Iris pigment epithelial cell (primary cell): Measurements from ENCODE around the gene SLC25A25.
"Not testable (repeated sequence)": the region's sequence is repeated elsewhere in the genome, so short reads cannot be mapped to it uniquely, and the experiment has no call there.

ENCODE experiments used
- DNase-seq: peaks from one replicate; pipeline ENCODE4 v3.0.0-alpha.2; 2011; ENCODE audit warnings: low read depth

The SLC25A25 gene

DNA sequence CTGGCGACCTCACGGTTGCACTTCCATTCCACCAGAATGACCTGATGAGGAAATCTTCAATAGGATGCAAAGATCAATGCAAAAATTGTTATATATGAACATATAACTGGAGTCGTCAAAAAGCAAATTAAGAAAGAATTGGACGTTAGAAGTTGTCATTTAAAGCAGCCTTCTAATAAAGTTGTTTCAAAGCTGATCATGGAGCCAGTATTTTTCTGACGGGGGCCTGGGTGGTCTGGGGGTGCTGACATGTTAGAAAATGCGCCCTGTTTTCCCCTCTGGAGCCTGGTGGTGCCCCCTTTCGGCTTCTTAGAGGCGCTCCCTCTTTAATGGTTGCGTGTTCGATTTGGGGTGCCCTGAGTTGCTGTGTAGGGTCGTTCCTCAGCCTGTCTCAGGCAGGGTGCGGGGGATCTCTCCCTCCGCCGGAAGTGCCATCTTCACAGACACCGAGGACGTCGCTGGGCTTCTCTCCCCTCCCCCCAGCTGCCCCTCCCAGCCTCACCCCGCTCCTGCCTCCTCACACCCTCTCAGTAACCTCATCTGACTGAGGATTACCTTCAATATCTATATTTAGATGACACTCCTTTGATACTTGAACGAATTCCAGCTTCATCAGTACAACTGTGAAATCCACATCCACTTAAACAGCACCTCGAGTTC lies 41.1 kb downstream of the SLC25A25 start:
- DNase-seq = no peak

GRCh38 chr9:128111726-128112125 lies 43.7 kb downstream of the SLC25A25 start:
- DNase-seq = not testable (repeated sequence)

DNA sequence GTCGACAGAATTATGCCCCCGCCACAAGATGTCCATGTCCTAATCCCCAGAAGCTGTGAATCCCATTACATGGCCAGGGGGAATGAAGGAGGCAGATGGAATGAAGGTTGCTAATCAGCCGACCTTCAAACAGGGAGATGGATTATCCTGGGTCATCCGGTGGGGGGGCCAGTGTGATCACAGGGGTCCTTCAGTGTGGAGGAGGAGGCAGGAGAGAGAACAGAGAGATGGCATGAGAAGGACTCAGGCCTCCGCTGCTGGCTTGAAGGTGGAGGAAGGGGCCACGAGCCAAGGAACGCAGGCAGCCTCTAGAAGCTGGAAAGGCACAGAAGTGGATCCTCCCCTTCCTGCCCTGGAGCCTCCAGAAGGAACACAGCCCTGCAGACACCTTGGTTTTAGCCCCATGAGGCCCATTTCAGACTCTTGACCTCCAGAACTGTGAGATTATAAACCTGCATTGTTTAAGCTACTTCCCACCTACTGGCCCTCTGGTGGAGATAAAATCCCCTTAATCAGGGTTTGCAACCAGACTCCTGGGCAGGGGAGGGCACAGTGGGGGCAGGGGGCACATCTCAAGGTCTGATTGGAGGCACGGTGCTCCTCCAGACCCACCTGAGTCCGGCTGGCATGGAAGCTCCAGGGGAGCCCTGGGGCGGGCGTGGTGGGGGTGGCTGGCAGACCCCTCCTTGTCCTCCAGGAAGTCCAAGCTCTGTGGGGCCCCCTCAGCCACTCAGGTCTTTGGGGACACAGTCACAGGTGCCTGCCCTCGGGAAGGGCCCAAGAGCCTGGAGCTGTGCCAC lies 45.7 kb downstream of the SLC25A25 start:
- no peak for DNase-seq

DNA sequence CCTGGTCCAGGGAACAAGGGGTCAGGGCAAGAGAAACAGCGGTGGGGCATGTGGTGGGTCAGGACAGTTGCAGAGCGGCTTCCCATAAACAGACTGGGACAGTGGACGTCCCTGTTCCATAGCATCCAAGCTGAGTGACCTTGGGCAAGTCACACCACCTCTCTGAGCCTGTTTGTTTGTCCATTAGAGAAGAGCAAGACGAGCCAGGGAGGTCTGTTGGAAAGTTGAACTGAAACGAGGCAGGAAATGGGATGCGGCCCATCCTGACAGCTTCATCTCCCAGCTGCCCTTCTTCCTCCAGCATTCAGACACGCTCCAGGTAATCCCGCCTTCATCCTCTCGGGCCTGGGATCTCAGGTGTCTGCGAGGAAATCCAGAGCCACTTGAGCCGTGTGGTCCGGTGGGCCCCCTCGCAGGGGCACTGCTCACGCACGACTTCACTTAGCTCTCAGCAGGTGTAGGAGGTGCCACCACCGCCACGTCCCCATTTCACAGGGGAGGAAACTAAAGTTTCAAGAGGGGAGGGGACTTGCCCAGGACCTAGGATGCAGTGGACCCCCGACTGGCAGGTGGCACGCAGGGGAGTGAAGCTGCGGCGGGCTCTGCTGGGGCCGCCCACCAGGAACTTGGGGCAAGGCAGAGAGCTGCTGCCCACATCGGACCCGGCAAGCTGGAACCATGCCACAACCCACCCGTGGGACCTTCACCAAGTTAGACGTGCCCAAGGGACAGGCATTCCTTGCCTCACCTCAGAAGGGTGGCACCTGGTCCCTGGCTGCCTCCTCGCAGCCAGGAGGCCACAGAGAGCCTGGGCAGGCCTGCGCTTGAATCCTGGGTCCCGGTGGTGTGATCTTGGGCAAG lies 46.5 kb downstream of the SLC25A25 start:
- no peak for DNase-seq

DNA sequence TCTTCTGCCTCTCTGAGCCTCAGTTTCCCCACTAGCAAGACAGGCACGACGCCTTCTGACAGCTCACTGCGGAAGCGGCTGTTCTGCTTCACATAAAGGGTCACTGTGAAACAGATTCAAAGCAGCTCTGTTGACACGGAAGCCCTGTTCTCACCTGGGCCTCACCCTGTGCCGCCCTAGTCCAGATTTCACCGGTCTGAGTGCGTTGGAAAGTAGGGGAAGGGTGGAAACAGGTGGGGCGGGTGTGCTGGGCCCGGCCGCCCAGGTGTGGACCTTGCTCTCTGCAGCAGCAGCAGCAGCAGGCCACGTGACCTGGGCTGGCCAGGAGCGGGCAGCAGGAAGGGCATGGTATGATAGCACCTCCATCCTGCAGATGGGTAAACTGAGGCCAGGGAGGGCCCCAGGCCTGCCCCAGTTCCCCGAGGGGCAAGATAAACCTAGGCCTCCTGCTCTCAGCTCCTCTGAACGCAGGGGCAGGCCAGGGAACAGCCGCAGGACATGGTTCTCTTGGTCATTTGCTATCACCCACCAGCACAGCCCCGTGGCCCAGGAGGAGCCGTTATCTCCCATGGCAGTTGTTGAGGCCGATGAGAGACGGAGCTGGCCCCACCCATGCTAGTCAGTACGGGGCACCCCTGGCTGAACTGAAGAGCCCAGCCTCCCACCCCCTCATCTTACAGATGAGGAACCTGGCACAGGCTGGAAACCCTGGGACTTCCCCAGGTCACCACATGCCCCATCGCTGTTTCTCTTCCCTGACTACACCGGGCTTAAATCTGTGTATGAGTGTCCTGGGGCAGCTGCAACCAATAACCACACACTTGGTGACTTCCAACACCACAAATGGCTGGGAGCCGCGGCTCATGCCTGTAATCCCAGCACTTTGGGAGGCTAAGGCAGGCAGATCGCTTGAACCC lies 47.4 kb downstream of the SLC25A25 start:
- DNase-seq = no peak

DNA sequence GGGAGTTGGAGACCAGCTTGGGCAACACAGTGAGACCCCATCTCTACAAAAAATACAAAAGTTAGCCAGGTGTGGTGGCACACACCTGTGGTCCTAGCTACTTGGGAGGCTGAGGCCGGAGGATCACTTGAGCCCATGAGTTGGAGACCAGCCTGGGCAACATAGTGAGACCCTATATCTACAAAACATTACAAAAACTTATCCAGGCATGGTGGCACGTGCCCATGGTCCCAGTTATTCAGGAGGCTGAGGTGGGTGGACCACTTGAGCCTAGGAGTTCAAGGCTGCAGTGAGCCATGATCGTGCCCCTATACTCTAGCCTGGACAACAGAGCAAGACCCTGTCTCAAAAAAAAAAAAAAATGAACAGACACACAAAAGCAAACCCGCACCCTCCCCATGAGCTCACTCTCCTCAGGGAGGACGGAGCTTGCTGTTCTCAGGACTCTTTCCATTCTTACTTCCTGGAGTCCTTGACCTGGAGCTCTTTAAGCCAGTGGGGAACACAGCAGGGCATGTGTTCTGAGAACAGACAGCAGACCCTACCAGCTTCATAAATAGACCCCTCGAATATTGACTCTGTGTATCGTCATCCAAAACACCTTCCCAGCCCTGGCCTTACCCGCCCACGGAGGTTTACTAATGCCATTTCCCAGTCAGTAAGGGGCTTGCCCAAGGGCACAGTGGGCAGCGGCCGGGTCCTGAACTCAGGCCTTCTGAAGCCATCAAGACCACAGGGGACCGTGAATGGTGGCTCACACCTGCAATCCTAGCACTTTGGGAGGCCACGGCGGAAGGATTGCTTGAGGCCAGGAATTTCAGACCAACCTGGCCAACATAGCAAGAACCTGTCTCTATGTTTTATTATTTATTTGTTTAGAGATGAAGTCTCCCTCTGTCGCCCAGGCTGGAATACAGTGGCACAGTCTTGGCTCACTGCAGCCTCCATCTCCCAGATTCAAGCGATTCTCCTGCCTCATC lies 48.4 kb downstream of the SLC25A25 start:
- DNase-seq = no peak

- peak; percentile 78 for DNase-seq
These were observed 49.8 kb downstream of the SLC25A25 start for GRCh38 chr9:128117613-128118471.

DNA sequence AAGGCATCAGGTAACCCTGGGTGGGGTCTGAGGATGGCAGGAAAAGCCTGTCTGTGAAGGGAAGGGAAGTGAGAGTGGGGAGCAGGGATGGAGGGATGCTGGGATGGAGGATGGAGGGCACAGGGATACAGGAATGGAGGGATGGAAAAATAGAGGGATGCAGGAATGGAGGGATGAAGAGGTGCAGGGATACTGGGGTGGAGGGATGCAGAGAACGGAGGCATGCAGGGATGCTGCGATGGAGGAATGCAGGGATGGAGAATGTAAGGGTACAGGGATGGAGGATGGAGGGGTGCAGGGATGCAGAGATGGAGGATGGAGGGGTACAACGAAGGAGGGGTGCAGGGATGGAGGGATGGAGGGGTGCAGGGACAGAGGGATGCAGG lies 50.4 kb downstream of the SLC25A25 start:
- no peak for DNase-seq

- DNase-seq = no peak
These were observed 51.1 kb downstream of the SLC25A25 start for GRCh38 chr9:128118971-128119665.

DNA sequence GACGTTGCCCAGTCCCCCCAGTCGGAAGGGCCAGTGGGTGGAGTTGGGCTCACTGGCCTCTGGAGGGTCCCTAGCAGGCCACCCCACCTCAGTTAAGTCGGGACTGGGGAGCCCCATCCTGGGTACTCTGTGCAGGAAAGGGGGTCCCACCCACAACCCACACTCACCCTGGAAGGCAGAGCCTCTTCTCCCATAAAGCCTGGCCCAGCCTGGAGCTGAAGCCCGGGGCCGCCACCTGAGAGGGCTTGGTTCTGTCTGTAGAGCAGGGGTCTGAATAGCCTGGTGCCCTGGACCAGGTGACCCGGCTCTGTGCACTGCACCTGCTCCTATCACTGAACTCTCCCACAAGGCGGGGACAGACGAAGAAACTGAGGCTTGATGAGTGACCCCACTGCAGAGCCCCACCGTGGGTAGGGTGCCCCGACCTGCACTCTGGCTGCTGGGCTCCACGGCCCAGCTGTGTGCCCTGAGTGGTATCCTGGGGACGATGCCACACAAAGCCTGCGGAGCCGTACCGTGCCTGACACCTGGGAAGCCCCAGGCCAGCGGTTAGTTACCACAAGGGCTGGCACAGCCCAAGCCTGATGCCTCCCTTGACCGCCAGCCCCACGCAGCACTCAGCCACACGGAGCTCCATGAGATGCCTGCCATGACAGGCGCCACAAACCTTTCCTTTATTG lies 52.2 kb downstream of the SLC25A25 start:
- no peak for DNase-seq

- no peak for DNase-seq
These were observed 52.9 kb downstream of the SLC25A25 start for GRCh38 chr9:128120741-128121465.

DNA sequence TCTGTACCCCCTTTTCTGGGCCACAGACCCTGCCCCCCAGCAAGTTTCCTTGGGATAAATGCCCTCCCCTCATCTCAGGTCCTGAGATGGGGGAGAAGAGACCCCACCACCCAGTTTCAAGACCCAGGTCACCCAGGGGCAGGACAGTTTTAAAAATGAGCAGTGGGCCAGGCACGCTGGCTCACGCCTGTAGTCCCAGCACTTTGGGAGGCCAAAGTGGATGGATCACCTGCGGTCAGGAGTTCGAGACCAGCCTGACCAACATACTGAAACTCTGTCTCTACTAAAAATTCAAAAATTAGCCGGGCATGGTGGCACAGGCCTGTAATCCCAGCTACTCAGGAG lies 53.4 kb downstream of the SLC25A25 start:
- no peak for DNase-seq

DNA sequence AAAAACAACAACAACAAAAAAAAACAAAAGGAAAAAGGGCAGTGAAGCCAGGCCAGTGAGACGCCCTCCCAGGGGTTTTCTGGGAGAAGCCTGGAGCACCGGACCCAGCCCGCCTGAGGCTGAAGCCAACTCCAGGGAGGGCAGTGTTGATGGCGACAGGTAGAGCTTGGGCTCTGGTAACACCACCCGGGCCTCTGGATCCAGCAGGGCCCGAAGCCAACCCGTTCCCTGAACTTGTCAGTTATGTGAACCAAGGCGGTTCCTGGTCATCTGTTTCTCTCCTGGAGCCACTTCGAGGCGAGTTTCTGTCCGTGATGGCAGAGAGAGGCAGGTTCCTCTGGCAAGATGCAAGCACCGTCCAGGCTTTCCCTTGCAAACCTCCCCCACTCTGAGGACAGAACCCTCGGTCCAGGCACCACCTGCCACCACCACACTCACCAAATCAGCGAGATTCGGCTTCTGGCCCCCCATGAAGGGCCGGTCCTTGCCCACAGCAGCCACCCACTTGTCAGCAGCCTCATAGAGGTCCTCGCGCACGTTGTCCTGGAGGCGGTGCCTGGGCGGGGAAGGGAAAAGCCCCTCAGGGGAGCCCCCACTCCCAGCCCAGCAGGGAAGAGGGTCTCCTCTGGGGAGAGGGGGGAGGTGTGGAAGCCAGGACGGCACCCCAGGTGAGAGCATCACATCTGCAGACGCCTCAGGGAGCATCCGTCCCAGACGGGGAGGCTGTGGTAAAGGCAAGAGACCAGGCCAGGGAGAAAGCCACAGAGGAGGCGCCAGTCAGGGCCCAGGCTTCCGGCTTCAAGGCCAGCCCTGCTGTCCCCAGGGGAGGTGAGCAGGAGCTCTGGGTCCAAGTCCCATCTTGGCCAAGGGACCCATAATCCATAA lies 54.1 kb downstream of the SLC25A25 start:
- no peak for DNase-seq

DNA sequence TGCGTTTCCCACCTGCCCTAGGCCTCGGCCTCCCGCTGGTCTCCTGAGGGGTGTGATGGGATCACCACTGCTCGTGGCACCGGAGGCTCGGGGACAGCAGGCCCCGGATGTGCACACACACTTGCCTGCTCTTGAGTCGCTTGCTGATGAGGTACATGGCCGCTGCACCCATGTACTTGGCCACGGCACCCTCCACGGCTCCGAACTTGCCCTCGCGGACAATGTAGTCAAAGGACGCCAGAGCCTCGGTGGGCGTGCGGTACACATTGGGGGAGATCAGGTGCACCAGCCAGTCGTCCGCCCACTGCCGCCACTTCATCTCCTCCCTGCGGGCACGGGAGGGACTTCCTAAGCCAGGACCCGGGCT lies 54.8 kb downstream of the SLC25A25 start:
- no peak for DNase-seq

GRCh38 chr9:128123451-128124080 lies 55.5 kb downstream of the SLC25A25 start:
- DNase-seq = no peak

DNA sequence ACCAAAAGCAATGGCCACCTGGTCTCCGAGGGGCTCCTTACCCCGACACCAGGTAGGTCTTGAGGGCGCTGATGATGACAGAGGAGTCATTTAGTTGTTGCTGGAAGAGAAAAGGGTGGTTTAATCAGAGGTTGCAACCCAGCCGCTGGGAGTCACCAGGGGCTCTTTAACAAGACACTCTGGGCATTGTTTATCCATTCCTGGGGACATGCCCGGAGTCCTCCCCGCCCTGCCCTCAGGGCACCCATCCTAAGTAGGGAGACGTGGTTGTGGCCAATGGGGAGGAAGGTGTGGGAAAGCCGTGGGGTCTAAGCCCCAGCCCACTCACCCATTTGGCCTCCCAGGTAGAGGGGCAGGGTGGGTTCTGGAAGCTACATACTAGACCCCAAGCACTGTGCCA lies 56.4 kb downstream of the SLC25A25 start:
- DNase-seq = no peak
